ENCODE data around the gene GLIS2.

DNA sequence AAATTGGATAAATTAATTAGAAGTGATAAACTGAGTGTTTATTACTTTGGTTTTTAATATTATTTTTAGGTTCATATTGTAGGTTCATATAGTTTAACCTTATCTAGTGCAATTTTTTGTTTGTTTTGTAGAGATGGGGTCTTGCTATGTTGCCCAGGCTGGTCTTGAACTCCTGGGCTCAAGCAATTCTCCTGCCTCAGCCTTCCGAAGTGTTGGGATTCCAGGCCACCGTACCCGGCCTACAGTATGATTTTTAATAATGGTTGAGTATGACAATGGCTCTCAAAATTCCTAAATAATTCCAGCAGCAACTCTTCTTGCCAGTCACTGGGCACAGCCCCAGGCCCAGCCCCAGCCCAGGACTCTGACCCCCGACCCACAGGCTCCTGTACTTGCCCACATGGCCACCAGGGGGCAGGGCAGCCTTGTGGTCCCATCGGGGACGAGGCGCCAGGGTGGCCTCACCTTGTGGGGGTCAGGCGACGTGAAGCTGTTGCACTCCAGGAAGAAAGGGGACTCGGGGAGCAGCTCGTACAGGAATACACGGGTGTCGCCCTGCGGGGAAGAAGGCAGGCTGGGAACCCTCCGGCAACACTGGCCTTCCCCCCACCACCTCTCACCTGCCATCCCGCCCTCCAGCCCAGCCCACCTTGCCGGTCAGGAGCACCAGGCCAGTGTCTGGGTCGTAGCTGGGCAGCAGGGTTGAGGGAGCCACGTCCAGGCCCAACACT is 43.1 kb downstream of the GLIS2 start:
- TF ChIP-seq YY1 (IDR thresholded peaks at IDR 0.05; ENCODE audit: extremely low read depth, insufficient replicate concordance, low read depth, low read length) (no peak), CTCF (IDR thresholded peaks at IDR 0.05 in 2 of 3, conservative IDR thresholded peaks at IDR 0.05 in 1 of 3; ENCODE audit: borderline replicate concordance in 1 of 3, insufficient read depth in 1 of 3, low read depth in 2 of 3, low read length in 2 of 3) (peak; percentile 92 to 94 (median 92)), RAD21 (IDR thresholded peaks at IDR 0.05; ENCODE audit: low read depth) (peak; percentile 95), POLR2AphosphoS5 (IDR thresholded peaks at IDR 0.05; ENCODE audit: low read depth, low read length) (no peak), POLR2A (IDR thresholded peaks at IDR 0.05; ENCODE audit: borderline replicate concordance, extremely low read depth, insufficient read depth, insufficient read length) (no peak), ZBTB33 (IDR thresholded peaks at IDR 0.05; ENCODE audit: extremely low read depth, insufficient replicate concordance, low read length) (no peak), CBX3 (IDR thresholded peaks at IDR 0.05; ENCODE audit: low read depth) (no peak), EZH2phosphoT487 (IDR thresholded peaks at IDR 0.05; ENCODE audit: borderline replicate concordance) (no peak), MAX (IDR thresholded peaks at IDR 0.05) (no peak), ELF1 (IDR thresholded peaks at IDR 0.05; ENCODE audit: borderline replicate concordance, low read depth) (no peak), JUND (IDR thresholded peaks at IDR 0.05) (no peak), TCF7L2 (IDR thresholded peaks at IDR 0.05; ENCODE audit: borderline replicate concordance, extremely low read depth, insufficient read depth, insufficient read length) (no peak)
- TF ChIP-seq, protein P1, sequence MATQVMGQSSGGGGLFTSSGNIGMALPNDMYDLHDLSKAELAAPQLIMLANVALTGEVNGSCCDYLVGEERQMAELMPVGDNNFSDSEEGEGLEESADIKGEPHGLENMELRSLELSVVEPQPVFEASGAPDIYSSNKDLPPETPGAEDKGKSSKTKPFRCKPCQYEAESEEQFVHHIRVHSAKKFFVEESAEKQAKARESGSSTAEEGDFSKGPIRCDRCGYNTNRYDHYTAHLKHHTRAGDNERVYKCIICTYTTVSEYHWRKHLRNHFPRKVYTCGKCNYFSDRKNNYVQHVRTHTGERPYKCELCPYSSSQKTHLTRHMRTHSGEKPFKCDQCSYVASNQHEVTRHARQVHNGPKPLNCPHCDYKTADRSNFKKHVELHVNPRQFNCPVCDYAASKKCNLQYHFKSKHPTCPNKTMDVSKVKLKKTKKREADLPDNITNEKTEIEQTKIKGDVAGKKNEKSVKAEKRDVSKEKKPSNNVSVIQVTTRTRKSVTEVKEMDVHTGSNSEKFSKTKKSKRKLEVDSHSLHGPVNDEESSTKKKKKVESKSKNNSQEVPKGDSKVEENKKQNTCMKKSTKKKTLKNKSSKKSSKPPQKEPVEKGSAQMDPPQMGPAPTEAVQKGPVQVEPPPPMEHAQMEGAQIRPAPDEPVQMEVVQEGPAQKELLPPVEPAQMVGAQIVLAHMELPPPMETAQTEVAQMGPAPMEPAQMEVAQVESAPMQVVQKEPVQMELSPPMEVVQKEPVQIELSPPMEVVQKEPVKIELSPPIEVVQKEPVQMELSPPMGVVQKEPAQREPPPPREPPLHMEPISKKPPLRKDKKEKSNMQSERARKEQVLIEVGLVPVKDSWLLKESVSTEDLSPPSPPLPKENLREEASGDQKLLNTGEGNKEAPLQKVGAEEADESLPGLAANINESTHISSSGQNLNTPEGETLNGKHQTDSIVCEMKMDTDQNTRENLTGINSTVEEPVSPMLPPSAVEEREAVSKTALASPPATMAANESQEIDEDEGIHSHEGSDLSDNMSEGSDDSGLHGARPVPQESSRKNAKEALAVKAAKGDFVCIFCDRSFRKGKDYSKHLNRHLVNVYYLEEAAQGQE (IDR thresholded peaks at IDR 0.05; ENCODE audit: low read depth), result no peak
- TF ChIP-seq, protein P2, sequence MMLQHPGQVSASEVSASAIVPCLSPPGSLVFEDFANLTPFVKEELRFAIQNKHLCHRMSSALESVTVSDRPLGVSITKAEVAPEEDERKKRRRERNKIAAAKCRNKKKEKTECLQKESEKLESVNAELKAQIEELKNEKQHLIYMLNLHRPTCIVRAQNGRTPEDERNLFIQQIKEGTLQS (IDR thresholded peaks at IDR 0.05), result no peak
